GM19463 (cell line): ENCODE results near the gene TRPM8.
"Not testable (repeated sequence)": the region's sequence is repeated elsewhere in the genome, so short reads cannot be mapped to it uniquely, and the experiment has no call there.

Source experiments
- ATAC-seq: cut with Tn5 transposase; IDR thresholded peaks from one replicate; pipeline ENCODE4 v1.9.1; 2021; ENCODE audit warnings: mild to moderate bottlenecking, moderate library complexity; ENCODE audit not compliant: unreplicated experiment

TRPM8 gene

GRCh38 chr2:233936089-233936488, 18.9 kb downstream of the TRPM8 start:
- no peak for ATAC-seq

GRCh38 chr2:233938676-233939370, 21.6 kb downstream of the TRPM8 start:
- no peak for ATAC-seq

- ATAC-seq: no peak
Measured at GRCh38 chr2:233940376-233941276, 23.5 kb downstream of the TRPM8 start.

- no peak for ATAC-seq
Measured at GRCh38 chr2:233942731-233943130, 25.6 kb downstream of the TRPM8 start.

- ATAC-seq: no peak
Measured at GRCh38 chr2:233944269-233944668, 27.1 kb downstream of the TRPM8 start.

- ATAC-seq: no peak
Measured at GRCh38 chr2:233944722-233945121, 27.5 kb downstream of the TRPM8 start.

GRCh38 chr2:233945146-233945545, 28.0 kb downstream of the TRPM8 start:
- no peak for ATAC-seq

GRCh38 chr2:233950078-233950825, 33.1 kb downstream of the TRPM8 start:
- ATAC-seq: no peak

- no peak for ATAC-seq
Measured at GRCh38 chr2:233952335-233952734, 35.2 kb downstream of the TRPM8 start.

- no peak for ATAC-seq
Measured at GRCh38 chr2:233953087-233953801, 36.1 kb downstream of the TRPM8 start.

- no peak for ATAC-seq
Measured at GRCh38 chr2:233960203-233960602, 43.0 kb downstream of the TRPM8 start.

GRCh38 chr2:233961905-233962304, 44.7 kb downstream of the TRPM8 start:
- ATAC-seq: no peak

GRCh38 chr2:233964581-233964980, 47.4 kb downstream of the TRPM8 start:
- no peak for ATAC-seq

- no peak for ATAC-seq
Measured at GRCh38 chr2:233965032-233965603, 47.9 kb downstream of the TRPM8 start.

- ATAC-seq: not testable (repeated sequence)
Measured at GRCh38 chr2:233965646-233966045, 48.5 kb downstream of the TRPM8 start.

GRCh38 chr2:233966388-233966787, 49.2 kb downstream of the TRPM8 start:
- no peak for ATAC-seq

- ATAC-seq: no peak
Measured at GRCh38 chr2:233967164-233967563, 50.0 kb downstream of the TRPM8 start.

- ATAC-seq: no peak
Measured at GRCh38 chr2:233968556-233968955, 51.4 kb downstream of the TRPM8 start.

GRCh38 chr2:233972460-233972859, 55.3 kb downstream of the TRPM8 start:
- not testable (repeated sequence) for ATAC-seq

- no peak for ATAC-seq
Measured at GRCh38 chr2:233972941-233973575, 55.9 kb downstream of the TRPM8 start.
